Measurements from ENCODE around the gene P2RX6. TPM values are rescaled to one million over a fixed set of nuclear protein-coding genes. Genes with fewer than 3 reads are reported as not detected.
"Not testable (repeated sequence)": the region's sequence is repeated elsewhere in the genome, so short reads cannot be mapped to it uniquely, and the experiment has no call there.

Gene P2RX6
- total RNA-seq, 8 experiments from 2014 or later = 0.54 to 7.7 (median 1.1) TPM

DNA sequence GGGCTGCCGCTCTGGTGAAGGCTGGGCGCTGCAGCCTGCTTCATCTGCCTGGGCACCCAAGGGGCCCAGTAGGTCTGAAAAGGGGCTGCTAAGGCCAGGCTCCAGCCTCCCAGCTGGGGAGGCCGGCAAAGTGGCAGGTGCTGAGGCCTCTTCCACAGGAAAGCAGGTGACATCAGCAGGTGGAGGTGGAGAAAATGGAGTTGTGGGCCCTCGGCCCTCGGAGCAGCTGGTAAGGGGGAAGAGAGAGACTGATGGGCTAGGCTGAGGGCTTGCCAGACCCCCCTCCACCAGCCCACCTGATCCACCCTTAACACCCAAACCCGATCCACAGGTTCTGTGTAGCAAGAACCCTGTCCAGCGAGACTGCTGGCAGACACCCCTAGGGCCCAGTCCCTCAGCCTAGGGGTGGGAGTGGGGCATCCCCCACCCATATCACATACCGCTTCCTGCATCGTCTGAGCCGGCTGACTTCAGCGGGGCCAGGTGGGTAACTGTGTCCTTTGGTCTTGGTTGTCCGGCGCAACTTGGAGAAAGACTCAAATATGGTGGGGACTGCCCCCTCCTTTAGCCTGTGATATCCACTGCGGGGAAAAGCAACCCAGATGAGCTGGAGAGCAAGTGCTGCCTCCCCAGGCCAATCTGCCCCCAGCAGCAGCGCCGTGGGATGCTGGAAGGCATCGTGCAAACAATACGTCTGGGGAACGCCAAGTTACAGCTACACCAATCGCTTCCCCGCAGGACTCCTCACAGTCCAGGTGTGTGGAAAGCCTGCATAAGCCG lies 14.6 kb upstream of the P2RX6 start:
- ATAC-seq (replicated peaks in 6 of 8) = no peak
- Histone ChIP-seq H3K4me1 (replicated peaks in 1 of 2) (peaks cover 17 to 23% of the 10 kb centered on the region in 2 donors), H3K4me3 (peak overlapping the region; percentile 67 to 93 (median 84)), H3K27ac (peak overlapping the region; percentile 98 to 100)
- WGBS, 10 experiments = 20 to 55% (median 40%) methylated on average over 2 to 8 of the region's 22 CpGs; no CpG with 5 or more reads in 5 of the 10 experiments
- in situ Hi-C loops (cut with MboI; ENCODE audit: low pct_unique_long_range_greater_than_20kb in 2 of 9, low sequenced_read_pairs in 9 of 9, unreplicated experiment in 9 of 9) = loop anchor here in 2 of 9 experiments (25.0 kb wide), 2 partner anchors 88 to 112 kb away; partner anchors contain the start of gene CRKL (in 1 of the 2)

DNA sequence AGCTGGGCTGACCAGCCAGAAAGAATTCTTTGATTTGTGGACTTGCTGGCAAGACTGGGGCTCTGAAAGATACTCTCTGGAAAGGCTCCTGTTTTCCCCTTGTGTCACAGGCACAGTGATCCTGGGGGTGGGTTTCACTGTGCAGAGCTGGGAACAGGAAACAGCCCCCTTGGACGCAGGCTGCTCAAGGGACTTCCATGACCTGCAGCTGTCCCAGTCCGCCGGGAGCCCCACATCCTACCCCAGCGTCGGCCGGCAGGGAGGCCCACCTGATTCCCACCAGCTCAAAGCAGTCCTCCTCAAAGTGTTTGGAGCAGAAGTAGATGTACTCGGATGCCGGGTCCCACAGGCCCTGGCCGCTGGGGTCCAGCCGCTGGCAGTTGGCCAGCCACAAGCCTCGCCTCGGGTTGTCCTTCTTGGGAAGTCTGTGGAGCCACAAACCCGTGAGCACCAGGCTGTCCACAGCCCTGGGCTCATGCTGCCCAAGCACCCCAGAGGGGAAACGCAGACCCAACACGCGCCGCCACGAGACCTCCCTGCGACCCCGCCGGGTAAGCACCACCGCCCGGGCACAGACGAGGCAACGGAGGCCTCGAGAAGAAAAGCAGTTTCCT lies 13.9 kb upstream of the P2RX6 start:
- 0 to 14% (median 0%) methylated on average over 2 to 19 of the region's 26 CpGs; no CpG with 5 or more reads in 4 of the 10 experiments for WGBS, 10 experiments
- in situ Hi-C loops (cut with MboI; ENCODE audit: low pct_unique_long_range_greater_than_20kb in 2 of 9, low sequenced_read_pairs in 9 of 9, unreplicated experiment in 9 of 9) = loop anchor here in 2 of 9 experiments (25.0 kb wide), 2 partner anchors 89 to 111 kb away; partner anchors contain the start of gene CRKL (in 1 of the 2)
- H3K4me3 ChIP-seq = peak overlapping the region; percentile 67 to 93 (median 84)
- peak in 1 of 8 experiments; percentile 0 for ATAC-seq (replicated peaks in 6 of 8)
- H3K4me1 ChIP-seq (replicated peaks in 1 of 2) = peaks cover 17 to 23% of the 10 kb centered on the region in 2 donors
- peak overlapping the region; percentile 98 to 100 for H3K27ac ChIP-seq

GRCh38 chr22:21001601-21002325 lies 13.2 kb upstream of the P2RX6 start, which contains the start of gene THAP7:
TSS of gene THAP7 (minus strand) at chr22:21002118. CDS start at chr22:21001911, 207 bp downstream.
- Histone ChIP-seq H3K4me3 (peak within 1 kb of the TSS; percentile 67 to 93 (median 84)), H3K27ac (peak within 1 kb of the TSS; percentile 98 to 100)

GRCh38 chr22:21003782-21004181 lies 11.2 kb upstream of the P2RX6 start:
- H3K4me3 ChIP-seq = peak overlapping the region in 1 of 5 donors; percentile 81
- peaks cover 17 to 23% of the 10 kb centered on the region in 2 donors for H3K4me1 ChIP-seq (replicated peaks in 1 of 2)
- WGBS, 10 experiments = 70 to 87% (median 80%) methylated on average over 1 to 3 of the region's 4 CpGs; no CpG with 5 or more reads in 4 of the 10 experiments
- no peak overlapping the region for H3K27ac ChIP-seq
- ATAC-seq (replicated peaks in 6 of 8) = no peak
- in situ Hi-C loops (cut with MboI; ENCODE audit: low pct_unique_long_range_greater_than_20kb in 2 of 9, low sequenced_read_pairs in 9 of 9, unreplicated experiment in 9 of 9) = loop anchor here in 2 of 9 experiments (25.0 kb wide), 2 partner anchors 91 to 109 kb away; partner anchors contain the start of gene CRKL (in 1 of the 2)

More at GRCh38 chr22:21001601-21002325, 13.2 kb upstream of the P2RX6 start, which contains the start of gene THAP7:
- in situ Hi-C loops (cut with MboI; ENCODE audit: low pct_unique_long_range_greater_than_20kb in 2 of 9, low sequenced_read_pairs in 9 of 9, unreplicated experiment in 9 of 9) = loop anchor here in 2 of 9 experiments (25.0 kb wide), 2 partner anchors 89 to 111 kb away; partner anchors contain the start of gene CRKL (in 1 of the 2)
- peaks cover 17 to 23% of the 10 kb centered on the region in 2 donors for H3K4me1 ChIP-seq (replicated peaks in 1 of 2)
- peak; percentile 82 to 93 (median 90) for ATAC-seq (replicated peaks in 6 of 8)
- WGBS, 10 experiments = 0 to 5% (median 0%) methylated on average over 4 to 38 of the region's 83 CpGs; no CpG with 5 or more reads in 4 of the 10 experiments

DNA sequence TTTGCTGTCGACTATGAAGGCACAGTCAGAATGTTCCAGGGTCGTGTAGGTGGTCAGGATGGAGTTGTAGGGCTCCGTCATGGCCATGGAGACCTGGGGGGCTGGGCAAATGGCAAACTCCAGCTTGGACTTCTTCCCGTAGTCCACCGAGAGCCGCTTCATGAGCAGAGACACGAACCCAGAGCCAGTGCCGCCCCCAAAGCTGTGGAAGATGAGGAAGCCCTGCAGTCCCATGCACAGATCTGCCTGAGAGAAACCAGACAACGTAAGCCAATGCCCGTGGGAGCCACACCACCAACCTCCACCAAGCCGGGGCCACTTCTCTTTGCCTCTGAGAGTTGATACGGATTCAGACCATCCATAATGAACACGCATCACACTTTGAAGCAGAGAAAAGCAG lies 5.8 kb upstream of the P2RX6 start:
- peaks cover 8 to 19% of the 10 kb centered on the region in 2 donors for H3K4me1 ChIP-seq (replicated peaks in 1 of 2)
- ATAC-seq (replicated peaks in 6 of 8); H3K4me3 ChIP-seq; H3K27ac ChIP-seq: not testable (repeated sequence)
- in situ Hi-C loops (cut with MboI; ENCODE audit: low pct_unique_long_range_greater_than_20kb in 2 of 9, low sequenced_read_pairs in 9 of 9, unreplicated experiment in 9 of 9) = loop anchor here in 2 of 9 experiments (25.0 kb wide), 2 partner anchors 97 to 103 kb away; partner anchors contain the start of gene CRKL (in 1 of the 2)
- WGBS, 10 experiments = 61 to 100% (median 89%) methylated on average over 1 to 8 of the region's 13 CpGs; no CpG with 5 or more reads in 6 of the 10 experiments

- ATAC-seq (replicated peaks in 6 of 8) = peak in 1 of 8 experiments; percentile 17
- Histone ChIP-seq H3K27ac (no peak overlapping the region), H3K4me1 (replicated peaks in 1 of 2) (peaks cover 14 to 24% of the 10 kb centered on the region in 2 donors), H3K4me3 (no peak overlapping the region)
- 33 to 84% (median 69%) methylated on average over 1 to 6 of the region's 10 CpGs; no CpG with 5 or more reads in 3 of the 10 experiments for WGBS, 10 experiments
- in situ Hi-C loops (cut with MboI; ENCODE audit: low pct_unique_long_range_greater_than_20kb in 2 of 9, low sequenced_read_pairs in 9 of 9, unreplicated experiment in 9 of 9) = loop anchor here in 2 of 9 experiments (25.0 kb wide), 2 partner anchors 98 to 102 kb away; partner anchors contain the start of gene CRKL (in 1 of the 2)
Measured at GRCh38 chr22:21009638-21010425, 5.1 kb upstream of the P2RX6 start.

GRCh38 chr22:21010426-21011113 lies 4.4 kb upstream of the P2RX6 start:
- ATAC-seq (replicated peaks in 6 of 8) = no peak
- Histone ChIP-seq H3K4me1 (replicated peaks in 1 of 2) (peaks cover 20 to 31% of the 10 kb centered on the region in 2 donors), H3K4me3 (no peak overlapping the region), H3K27ac (no peak overlapping the region)
- in situ Hi-C loops (cut with MboI; ENCODE audit: low pct_unique_long_range_greater_than_20kb in 2 of 9, low sequenced_read_pairs in 9 of 9, unreplicated experiment in 9 of 9) = loop anchor here in 2 of 9 experiments (25.0 kb wide), 2 partner anchors 98 to 102 kb away; partner anchors contain the start of gene CRKL (in 1 of the 2)
- 60 to 100% (median 100%) methylated on average over 1 to 3 of the region's 3 CpGs; no CpG with 5 or more reads in 7 of the 10 experiments for WGBS, 10 experiments

GRCh38 chr22:21012446-21013407 lies 2.2 kb upstream of the P2RX6 start:
- ATAC-seq (replicated peaks in 6 of 8) = no peak
- in situ Hi-C loops (cut with MboI; ENCODE audit: low pct_unique_long_range_greater_than_20kb in 2 of 9, low sequenced_read_pairs in 9 of 9, unreplicated experiment in 9 of 9) = loop anchor here in 2 of 9 experiments (25.0 kb wide), 2 partner anchors 100 kb away; partner anchors contain the start of gene CRKL (in 1 of the 2)
- H3K27ac ChIP-seq = peak overlapping the region in 1 of 2 donors; percentile 65
- H3K4me1 ChIP-seq (replicated peaks in 1 of 2) = peaks cover 33 to 50% of the 10 kb centered on the region in 2 donors
- WGBS, 10 experiments = 63 to 100% (median 83%) methylated on average over 1 to 5 of the region's 14 CpGs; no CpG with 5 or more reads in 3 of the 10 experiments
- peak overlapping the region; percentile 42 to 51 (median 46) for H3K4me3 ChIP-seq

DNA sequence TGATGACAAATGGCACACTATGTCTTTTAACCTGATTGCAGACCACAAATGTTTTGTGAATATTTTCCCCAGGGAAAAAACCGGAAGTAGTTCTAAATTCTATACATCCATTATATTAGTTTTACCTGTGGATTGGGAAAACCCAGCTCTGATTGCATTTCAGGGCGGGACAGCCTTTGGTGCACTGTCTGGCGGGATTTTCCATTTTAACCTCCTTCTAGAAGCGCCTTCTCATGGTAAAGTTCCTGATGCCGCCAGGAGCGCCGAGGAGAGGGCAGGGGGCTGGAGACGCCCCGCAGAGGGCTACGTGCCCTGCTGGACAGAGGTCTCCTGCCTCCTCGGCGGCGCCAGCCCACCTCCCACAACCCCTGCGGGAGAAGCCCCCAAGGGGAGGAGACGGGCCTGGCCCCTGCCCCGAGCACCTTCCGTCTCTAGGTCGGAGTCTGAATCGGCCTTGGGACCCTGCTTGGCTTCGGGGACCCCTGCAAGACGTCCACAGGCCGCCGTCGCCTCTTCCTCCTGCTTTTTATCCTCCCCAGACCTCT lies 1.2 kb upstream of the P2RX6 start:
- 0 to 67% (median 12%) methylated on average over 1 to 5 of the region's 24 CpGs; no CpG with 5 or more reads in 2 of the 10 experiments for whole genome bisulfite sequencing, 10 experiments
- Histone ChIP-seq H3K4me1 (replicated peaks in 1 of 2) (peaks cover 33 to 50% of the 10 kb centered on the region in 2 donors), H3K27ac (peak overlapping the region; percentile 65 to 73), H3K4me3 (peak overlapping the region; percentile 42 to 51 (median 46))
- in situ Hi-C loops (cut with MboI; ENCODE audit: low pct_unique_long_range_greater_than_20kb in 2 of 9, low sequenced_read_pairs in 9 of 9, unreplicated experiment in 9 of 9) = loop anchor here in 2 of 9 experiments (25.0 kb wide), 2 partner anchors 99 to 101 kb away; partner anchors contain the start of gene CRKL (in 1 of the 2)
- peak; percentile 0 to 21 (median 14) for ATAC-seq (replicated peaks in 6 of 8)

Measured in motor neuron (in vitro differentiated cells).